ENCODE measurements around the gene CHRM4.

GRCh38 chr11:46438211-46438610 lies 46.6 kb upstream of the CHRM4 start:
- TF ChIP-seq CTCF (IDR thresholded peaks at IDR 0.05; ENCODE audit: insufficient read depth, low read depth, low read length) (no peak), EZH2 (IDR thresholded peaks at IDR 0.05; ENCODE audit: insufficient read depth, low read length) (no peak)
